GM12872 (cell line): ENCODE measurements around the gene DMTF1.

Experiments used
- TF ChIP-seq, protein P1 (sequence below): IDR thresholded peaks from 3 replicates; pipeline ENCODE4 v1.5.1; 2011; ENCODE audit warnings: low read depth, mild to moderate bottlenecking, low read length, moderate library complexity; ENCODE audit not compliant: insufficient read depth

DMTF1 gene

DNA sequence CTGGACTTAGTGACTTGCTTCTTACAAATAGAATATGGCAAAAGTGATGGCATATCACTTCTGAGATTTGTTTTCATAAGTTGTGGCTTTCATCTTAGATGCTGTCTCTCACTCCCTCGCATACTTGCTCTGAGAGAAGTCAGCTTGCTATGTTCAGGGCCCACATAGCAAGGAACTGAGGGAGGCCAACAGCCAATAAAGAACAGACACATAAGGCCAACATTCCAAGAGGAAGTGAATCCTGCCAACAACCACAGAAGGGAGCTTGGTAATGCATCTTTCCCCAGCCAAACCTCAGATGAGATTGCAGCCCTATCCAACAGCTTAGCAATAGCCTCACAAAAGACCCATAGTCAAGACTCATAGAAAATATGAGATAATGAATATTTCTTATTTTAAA lies 39.2 kb upstream of the DMTF1 start:
- TF ChIP-seq, protein P1, sequence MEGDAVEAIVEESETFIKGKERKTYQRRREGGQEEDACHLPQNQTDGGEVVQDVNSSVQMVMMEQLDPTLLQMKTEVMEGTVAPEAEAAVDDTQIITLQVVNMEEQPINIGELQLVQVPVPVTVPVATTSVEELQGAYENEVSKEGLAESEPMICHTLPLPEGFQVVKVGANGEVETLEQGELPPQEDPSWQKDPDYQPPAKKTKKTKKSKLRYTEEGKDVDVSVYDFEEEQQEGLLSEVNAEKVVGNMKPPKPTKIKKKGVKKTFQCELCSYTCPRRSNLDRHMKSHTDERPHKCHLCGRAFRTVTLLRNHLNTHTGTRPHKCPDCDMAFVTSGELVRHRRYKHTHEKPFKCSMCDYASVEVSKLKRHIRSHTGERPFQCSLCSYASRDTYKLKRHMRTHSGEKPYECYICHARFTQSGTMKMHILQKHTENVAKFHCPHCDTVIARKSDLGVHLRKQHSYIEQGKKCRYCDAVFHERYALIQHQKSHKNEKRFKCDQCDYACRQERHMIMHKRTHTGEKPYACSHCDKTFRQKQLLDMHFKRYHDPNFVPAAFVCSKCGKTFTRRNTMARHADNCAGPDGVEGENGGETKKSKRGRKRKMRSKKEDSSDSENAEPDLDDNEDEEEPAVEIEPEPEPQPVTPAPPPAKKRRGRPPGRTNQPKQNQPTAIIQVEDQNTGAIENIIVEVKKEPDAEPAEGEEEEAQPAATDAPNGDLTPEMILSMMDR = no peak

DNA sequence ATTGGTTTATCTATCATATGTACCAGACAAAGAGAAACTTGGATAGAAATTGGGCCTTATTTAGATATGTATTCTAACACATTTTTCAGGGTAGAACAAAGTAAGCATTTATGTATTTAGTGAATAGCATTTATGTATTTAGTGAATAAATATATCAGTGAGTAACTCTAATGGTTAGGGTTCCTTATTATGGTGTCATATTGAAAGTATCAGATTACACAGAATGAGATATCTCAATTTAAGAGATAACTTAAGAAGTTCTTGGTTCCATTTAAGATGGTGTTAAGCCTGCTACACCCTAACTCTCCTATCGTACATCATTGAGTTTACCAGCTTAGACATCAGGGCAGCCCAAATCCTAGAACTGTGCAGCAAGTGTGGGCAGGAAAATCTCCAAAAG lies 35.9 kb upstream of the DMTF1 start:
- TF ChIP-seq, protein P1 = no peak

DNA sequence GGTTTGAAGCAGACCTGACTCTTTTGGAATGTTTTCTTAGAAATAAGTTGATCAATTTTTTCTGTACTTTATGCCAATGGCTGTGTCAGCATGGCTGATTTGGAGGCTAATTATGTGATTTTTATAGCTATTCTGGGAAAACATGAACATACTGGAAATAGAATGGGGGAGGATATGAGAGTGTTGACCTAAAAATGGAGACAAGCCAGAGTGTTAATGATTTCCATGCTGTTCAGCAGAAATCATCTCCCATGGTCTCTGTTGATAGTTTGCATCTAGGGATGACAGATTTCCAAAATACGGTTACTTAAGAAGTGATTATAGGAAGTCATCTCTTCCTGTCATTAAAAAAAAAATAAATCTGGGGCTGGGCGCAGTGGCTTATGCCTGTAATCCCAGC lies 32.7 kb upstream of the DMTF1 start:
- TF ChIP-seq, protein P1 = no peak

DNA sequence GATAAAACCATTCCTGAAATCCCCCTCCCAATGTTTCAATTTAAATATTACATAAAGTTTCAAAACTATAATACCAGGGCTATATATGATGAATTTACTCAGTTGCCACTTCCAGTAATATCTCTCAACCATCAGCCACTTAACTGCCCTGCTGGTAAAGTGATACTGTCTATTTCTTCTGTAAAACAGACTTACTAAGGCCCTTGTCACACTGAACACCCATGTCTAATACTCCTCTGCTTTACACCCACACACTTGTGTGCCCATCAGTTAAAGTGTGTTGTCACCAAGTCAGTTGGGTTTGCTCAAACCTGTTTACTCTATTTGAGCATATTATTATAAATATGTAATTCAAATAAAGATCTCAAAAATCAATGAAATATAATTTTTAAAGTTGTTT lies 29.1 kb upstream of the DMTF1 start:
- TF ChIP-seq, protein P1 = no peak

DNA sequence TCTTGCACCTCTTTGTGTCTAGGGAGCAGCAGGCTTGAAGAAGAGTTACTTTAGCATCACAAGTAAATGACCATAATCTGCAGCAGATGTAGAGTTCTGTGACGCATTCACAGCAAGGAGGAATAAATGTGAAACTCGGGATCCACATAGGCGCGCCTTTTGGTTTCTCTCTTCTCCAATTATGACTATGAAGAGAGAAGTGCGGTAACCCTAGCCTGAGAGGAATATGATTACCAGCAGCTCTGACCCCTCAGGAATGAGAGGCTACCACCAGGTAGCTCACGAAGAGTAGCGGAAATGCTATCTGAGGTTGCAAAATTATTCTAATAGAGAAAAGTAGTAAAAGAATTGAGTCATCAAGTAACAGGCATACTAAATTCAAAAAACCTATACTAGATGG lies 25.2 kb upstream of the DMTF1 start:
- TF ChIP-seq, protein P1 = no peak

DNA sequence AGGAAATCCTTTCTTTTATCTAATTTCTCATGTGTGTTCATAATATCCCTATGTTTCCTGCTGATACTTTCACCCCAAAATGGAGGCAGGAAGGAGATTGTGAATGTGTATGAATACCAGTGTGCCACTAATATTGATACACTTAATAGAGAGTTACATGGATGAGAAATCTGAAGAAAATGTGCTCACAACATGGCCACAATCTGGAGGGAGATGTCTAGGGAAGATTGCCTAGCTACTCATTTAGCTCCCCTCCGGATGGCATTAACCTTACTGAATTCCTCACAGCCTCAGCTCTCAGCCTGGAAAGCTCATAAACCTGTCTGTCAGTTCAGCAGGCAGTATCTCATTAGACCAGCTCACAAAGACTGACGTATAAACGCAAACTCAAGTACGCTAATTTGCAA lies 23.4 kb upstream of the DMTF1 start:
- TF ChIP-seq, protein P1 = no peak

DNA sequence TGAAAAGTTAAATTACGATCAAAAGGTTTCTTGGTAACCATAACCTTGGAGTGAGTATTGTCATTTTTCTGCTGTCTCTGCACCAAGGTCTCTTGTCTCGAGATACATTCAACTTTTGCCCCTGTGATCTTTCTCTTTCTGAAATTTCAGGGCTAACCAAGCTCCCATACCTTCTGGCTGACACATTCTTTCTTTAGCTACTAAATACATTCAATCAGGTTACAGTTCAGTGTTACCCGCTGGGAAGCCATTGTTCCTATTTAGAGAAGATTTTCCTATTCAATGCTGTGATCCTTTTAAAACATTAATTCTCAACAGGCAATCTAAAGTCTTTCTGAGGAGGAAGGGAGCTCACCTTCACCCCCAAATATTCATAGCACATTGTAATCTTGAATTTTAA lies 22.9 kb upstream of the DMTF1 start:
- TF ChIP-seq, protein P1 = no peak

DNA sequence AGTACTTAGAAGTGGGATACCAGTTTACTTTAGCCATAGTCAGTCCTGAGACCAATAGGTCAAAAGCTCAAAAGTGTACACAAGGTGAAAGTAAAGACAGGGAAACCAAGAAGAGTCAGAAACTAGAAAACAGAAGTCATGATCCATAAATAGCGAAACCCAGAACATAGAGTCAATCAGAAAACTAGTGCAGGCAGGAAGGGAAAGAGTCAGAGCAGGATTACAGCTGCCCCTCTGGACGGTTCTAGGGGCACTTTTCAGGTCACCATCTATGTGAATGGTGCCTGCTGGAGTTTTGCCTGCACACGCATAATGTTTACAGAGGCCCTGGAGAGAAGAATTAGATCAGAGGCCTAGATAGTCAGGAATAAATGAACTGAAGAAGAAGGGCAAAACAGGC lies 22.4 kb upstream of the DMTF1 start:
- TF ChIP-seq, protein P1 = no peak
